ENCODE results near the gene RIMS1.

RIMS1 gene

GRCh38 chr6:72205500-72205899 lies 319.1 kb downstream of the RIMS1 start:
- H3K27ac ChIP-seq: no peak overlapping the region
- ChIA-PET CTCF (interaction anchor here (0.6 kb wide), 1 partner anchor 451 kb away, joined by 4 read pairs; no protein-coding TSS in a partner anchor), POLR2A (ENCODE audit: low non-redundant PET) (no interaction called here)
- no peak for DNase-seq (ENCODE audit: low spot score)
- TF ChIP-seq, protein P1, sequence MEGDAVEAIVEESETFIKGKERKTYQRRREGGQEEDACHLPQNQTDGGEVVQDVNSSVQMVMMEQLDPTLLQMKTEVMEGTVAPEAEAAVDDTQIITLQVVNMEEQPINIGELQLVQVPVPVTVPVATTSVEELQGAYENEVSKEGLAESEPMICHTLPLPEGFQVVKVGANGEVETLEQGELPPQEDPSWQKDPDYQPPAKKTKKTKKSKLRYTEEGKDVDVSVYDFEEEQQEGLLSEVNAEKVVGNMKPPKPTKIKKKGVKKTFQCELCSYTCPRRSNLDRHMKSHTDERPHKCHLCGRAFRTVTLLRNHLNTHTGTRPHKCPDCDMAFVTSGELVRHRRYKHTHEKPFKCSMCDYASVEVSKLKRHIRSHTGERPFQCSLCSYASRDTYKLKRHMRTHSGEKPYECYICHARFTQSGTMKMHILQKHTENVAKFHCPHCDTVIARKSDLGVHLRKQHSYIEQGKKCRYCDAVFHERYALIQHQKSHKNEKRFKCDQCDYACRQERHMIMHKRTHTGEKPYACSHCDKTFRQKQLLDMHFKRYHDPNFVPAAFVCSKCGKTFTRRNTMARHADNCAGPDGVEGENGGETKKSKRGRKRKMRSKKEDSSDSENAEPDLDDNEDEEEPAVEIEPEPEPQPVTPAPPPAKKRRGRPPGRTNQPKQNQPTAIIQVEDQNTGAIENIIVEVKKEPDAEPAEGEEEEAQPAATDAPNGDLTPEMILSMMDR (conservative IDR thresholded peaks at IDR 0.05; ENCODE audit: low read depth): no peak

DNA sequence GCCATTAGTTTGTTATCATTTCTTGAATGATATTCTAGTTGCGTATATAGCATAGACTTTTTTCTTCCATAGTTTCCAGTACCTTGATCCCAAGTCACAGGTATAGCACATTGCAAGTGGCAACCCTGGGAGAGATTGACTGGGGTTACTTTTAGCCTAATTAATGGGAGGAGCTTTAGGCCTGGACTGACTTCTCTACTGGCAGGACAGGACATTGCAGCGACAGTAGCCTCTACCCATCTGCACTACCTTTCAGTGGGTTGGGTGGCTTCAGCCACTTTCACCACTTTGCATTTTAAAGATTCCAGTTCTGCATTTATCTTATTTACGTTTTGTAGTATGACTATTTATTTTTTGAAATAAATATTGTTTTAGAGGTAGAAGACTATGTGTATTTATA lies 320.3 kb downstream of the RIMS1 start:
- CTCF ChIA-PET: no interaction called here
- POLR2A ChIA-PET (ENCODE audit: low non-redundant PET): no interaction called here
- H3K27ac ChIP-seq: no peak overlapping the region
- no peak for DNase-seq (ENCODE audit: low spot score)
- TF ChIP-seq, protein P1 (conservative IDR thresholded peaks at IDR 0.05; ENCODE audit: low read depth): no peak

- POLR2A ChIA-PET (ENCODE audit: low non-redundant PET): no interaction called here
- CTCF ChIA-PET: no interaction called here
- no peak overlapping the region for H3K27ac ChIP-seq
- TF ChIP-seq, protein P1 (conservative IDR thresholded peaks at IDR 0.05; ENCODE audit: low read depth): no peak
- no peak for DNase-seq (ENCODE audit: low spot score)
Observed at GRCh38 chr6:72212686-72213085, 326.3 kb downstream of the RIMS1 start.

DNA sequence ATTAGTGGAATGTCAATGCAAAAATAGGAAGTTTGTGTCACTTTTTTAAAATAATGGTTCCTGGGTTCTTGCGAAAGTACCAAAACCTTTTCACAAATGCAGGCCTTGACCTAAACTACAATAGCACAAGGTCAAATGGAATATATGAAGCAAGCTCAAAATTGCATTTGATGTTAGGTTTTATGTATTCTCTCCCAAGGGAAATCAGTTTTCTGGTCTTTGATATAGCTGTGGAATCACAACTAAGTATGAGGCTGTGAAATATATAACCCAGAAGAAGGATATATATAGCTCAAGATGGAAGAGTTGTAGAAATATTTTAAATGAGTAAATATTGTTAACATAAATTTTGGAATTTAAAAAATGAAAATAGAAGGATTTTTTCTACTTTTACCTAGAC lies 327.3 kb downstream of the RIMS1 start:
- H3K27ac ChIP-seq: no peak overlapping the region
- ChIA-PET CTCF (interaction anchor here (0.5 kb wide), 1 partner anchor 146 kb away, joined by 3 read pairs; no protein-coding TSS in a partner anchor), POLR2A (ENCODE audit: low non-redundant PET) (no interaction called here)
- no peak for DNase-seq (ENCODE audit: low spot score)
- TF ChIP-seq, protein P1 (conservative IDR thresholded peaks at IDR 0.05; ENCODE audit: low read depth): no peak

DNA sequence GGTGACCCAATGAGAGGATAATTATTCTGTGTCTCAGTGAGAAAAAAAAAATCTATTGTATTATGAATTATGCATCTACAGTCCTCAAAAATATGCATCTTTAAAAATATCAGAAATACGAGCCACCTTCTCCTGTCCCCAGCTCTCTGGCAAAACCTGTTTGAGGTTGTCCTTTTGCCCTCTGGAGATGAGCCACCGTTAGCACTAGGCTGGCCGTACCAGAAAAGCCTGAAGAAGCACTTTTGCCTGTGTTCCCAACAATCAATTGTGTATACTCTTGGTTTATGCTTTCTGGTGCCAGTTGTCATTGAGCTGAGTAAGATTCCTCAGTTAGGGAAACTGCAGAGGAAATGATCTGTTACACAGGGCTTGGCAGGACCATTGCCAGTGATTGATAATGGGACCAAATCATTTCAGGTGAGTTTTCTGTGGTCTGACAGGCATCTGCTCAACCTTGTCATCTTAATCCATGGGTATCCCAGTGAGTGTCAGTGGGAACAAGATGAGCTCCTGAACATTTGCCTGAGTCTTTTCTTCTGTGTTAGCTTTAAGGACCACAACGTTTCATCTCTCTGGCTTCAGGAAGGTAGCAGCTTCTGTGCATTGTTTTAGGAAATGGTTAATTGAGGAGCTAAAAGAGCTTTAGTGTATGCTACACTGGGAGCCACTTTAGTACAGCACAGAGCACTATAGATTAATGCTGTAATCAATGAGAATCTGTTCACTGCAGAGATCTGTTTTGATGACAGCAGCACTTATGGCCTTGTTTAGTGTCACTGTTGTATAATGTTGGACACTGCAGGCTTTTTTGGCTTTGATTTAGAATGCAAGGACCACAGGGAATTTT lies 330.1 kb downstream of the RIMS1 start:
- ChIA-PET POLR2A (ENCODE audit: low non-redundant PET) (no interaction called here), CTCF (no interaction called here)
- no peak overlapping the region for H3K27ac ChIP-seq
- TF ChIP-seq, protein P1 (conservative IDR thresholded peaks at IDR 0.05; ENCODE audit: low read depth): no peak
- DNase-seq (ENCODE audit: low spot score): no peak

DNA sequence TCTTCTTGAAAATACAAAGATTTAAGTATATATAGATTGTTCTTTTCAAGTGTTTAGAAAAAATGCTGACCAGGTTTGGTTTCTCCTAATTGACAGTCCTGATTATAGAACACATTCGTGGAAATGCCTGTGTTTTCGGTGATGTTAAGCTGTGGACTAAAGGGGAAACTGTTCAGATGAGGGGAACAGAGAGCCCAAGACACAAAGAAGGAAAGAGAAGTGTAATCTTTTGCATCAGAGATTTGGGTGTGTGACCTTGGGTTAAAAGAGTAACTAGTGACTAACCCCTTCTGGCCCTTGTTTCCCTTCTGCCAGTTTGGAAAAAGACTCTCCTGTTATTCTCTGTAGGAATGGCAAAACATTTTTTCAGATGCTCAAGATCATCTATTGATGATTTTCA lies 331.3 kb downstream of the RIMS1 start:
- no peak for DNase-seq (ENCODE audit: low spot score)
- TF ChIP-seq, protein P1 (conservative IDR thresholded peaks at IDR 0.05; ENCODE audit: low read depth): no peak
- CTCF ChIA-PET: interaction anchor here (0.7 to 0.9 kb wide), 4 partner anchors 10 to 1174 kb away, joined by 3 to 5 read pairs (median 3); no protein-coding TSS in a partner anchor
- POLR2A ChIA-PET (ENCODE audit: low non-redundant PET): no interaction called here
- no peak overlapping the region for H3K27ac ChIP-seq

Data from RWPE1 (cell line).